NB4 (cell line): Measurements from ENCODE around the gene ZNF319.

Experiments used
- POLR2A ChIP-seq: IDR thresholded peaks from 2 replicates; pipeline ENCODE4 v1.6.1; 2011; ENCODE audit warnings: mild to moderate bottlenecking; ENCODE audit not compliant: insufficient read length; ENCODE audit errors: extremely low read depth
- TF ChIP-seq, protein P1 (sequence below): IDR thresholded peaks from one replicate; pipeline ENCODE4 v1.5.1; 2012; ENCODE audit warnings: low read depth, low read length
- TF ChIP-seq, protein P2 (sequence below): IDR thresholded peaks from 2 replicates; pipeline ENCODE4 v1.6.1; 2011; ENCODE audit warnings: low read depth, low read length

DNA sequence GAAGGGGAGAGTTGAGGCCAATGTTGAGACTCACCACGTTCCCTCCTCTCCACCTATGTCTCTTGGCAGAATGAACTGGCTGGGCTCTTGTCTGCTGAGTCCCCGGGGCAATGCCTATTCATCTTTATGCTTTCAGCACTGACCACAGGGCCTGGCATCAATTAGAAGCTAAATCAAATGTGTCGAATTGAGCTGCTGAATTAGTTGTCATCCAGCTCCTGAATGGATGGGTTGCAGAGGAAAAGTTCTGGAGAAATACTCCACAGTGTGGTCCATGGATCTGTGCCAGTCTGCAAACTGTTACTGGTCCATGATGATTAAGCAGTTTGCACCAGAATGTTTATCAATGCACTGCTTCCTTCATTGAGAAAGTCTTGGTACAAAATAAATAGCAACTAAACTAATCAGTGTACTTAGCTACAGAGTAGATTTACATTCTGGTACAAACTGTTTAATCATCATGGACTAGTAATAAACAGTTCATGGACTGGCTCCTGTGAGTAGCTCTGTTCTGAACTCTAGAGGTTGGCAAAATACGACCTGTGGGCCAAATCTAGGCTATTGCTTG is 34.2 kb downstream of the ZNF319 start:
- TF ChIP-seq POLR2A, result no peak
- TF ChIP-seq, protein P1, sequence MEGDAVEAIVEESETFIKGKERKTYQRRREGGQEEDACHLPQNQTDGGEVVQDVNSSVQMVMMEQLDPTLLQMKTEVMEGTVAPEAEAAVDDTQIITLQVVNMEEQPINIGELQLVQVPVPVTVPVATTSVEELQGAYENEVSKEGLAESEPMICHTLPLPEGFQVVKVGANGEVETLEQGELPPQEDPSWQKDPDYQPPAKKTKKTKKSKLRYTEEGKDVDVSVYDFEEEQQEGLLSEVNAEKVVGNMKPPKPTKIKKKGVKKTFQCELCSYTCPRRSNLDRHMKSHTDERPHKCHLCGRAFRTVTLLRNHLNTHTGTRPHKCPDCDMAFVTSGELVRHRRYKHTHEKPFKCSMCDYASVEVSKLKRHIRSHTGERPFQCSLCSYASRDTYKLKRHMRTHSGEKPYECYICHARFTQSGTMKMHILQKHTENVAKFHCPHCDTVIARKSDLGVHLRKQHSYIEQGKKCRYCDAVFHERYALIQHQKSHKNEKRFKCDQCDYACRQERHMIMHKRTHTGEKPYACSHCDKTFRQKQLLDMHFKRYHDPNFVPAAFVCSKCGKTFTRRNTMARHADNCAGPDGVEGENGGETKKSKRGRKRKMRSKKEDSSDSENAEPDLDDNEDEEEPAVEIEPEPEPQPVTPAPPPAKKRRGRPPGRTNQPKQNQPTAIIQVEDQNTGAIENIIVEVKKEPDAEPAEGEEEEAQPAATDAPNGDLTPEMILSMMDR, result no peak
- TF ChIP-seq, protein P2, sequence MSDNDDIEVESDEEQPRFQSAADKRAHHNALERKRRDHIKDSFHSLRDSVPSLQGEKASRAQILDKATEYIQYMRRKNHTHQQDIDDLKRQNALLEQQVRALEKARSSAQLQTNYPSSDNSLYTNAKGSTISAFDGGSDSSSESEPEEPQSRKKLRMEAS, result no peak
